K562 (cell line): Measurements from ENCODE around the gene NCMAP. TPM values are rescaled to one million over a fixed set of nuclear protein-coding genes. Genes with fewer than 3 reads are reported as not detected.

Experiments
- ATAC-seq: fragments of 200-7000 bp; cut with Tn5 transposase; 3 replicates; pipeline ENCODE4 v1.9.1; 2020; ENCODE audit warnings: moderate library complexity
- BruUV-seq: library from RNA; stranded (reverse); fragments of 400-500 nt; replicated peaks from 2 replicates; lab custom pipeline; 2021; lab: Mats Ljungman, UMichigan
- CTCF ChIA-PET: fragments of 300-600 bp; formaldehyde crosslinking; extraction: SDS; loops from one replicate; lab custom pipeline; 2021; ENCODE audit warnings: low intra/inter-chr PET ratio; lab: Yijun Ruan, JAX
- POLR2A ChIA-PET: fragments of 300-600, 350-650 bp; sonication (Branson Sonifier 250); formaldehyde crosslinking; extraction: SDS; loops from one replicate; lab custom pipeline; 2021; ENCODE audit warnings: antibody characterized with exemption, inconsistent platforms; lab: Yijun Ruan, JAX
- DNase-seq, 4 experiments: peaks; one replicate each; pipeline versions ENCODE4 v3.0.0 to v3.0.0-alpha.2; 2011 to 2018; ENCODE audit warnings: low spot score in 3 of 4, mixed read lengths in 3 of 4; ENCODE audit errors: extremely low read depth in 1 of 4
- FAIRE-seq: peaks from 2 replicates; lab custom pipeline; 2011; peaks lifted over from hg19 to GRCh38; lab: Jason Lieb, UNC
- H2AFZ ChIP-seq: 2 replicates; pipeline ENCODE4 v1.6.0; 2011; ENCODE audit warnings: low read depth, low read length, control low read depth, inconsistent platforms
- H3K27ac ChIP-seq: fragments of 200-600 bp; 3 replicates; pipeline ENCODE4 v1.8.0; 2011; ENCODE audit warnings: low read depth, mild to moderate bottlenecking, control low read depth, inconsistent platforms, low read length, moderate library complexity, mixed read lengths; ENCODE audit errors: extremely low read depth
- H3K27me3 ChIP-seq, 2 experiments: fragments of 300-600 bp in 1 of 2; 2 replicates in 1 of 2; 3 replicates in 1 of 2; pipeline versions ENCODE4 v1.6.0 to v1.8.0; 2011; ENCODE audit warnings: inconsistent platforms in 2 of 2, low read length in 2 of 2, mild to moderate bottlenecking in 1 of 2, mixed read lengths in 1 of 2, moderate library complexity in 1 of 2; ENCODE audit not compliant: control insufficient read depth in 2 of 2, insufficient read depth in 2 of 2
- H3K36me3 ChIP-seq: fragments of 300-600 bp; 3 replicates; pipeline ENCODE4 v1.8.0; 2011; ENCODE audit warnings: mild to moderate bottlenecking, low read length, inconsistent platforms; ENCODE audit not compliant: control insufficient read depth, insufficient read depth
- H3K4me1 ChIP-seq, 2 experiments: fragments of 200-600 bp in 1 of 2; replicated peaks in 1 of 2; 2 replicates in 1 of 2; 3 replicates in 1 of 2; pipeline versions ENCODE4 v1.5.1 to v1.8.0; 2011; ENCODE audit warnings: inconsistent platforms in 2 of 2, low read length in 2 of 2, mild to moderate bottlenecking in 1 of 2, mixed read lengths in 1 of 2, moderate library complexity in 1 of 2; ENCODE audit not compliant: control insufficient read depth in 2 of 2, insufficient read depth in 2 of 2
- H3K4me2 ChIP-seq: 2 replicates; pipeline ENCODE4 v1.6.1; 2011; ENCODE audit warnings: low read length, control low read depth, inconsistent platforms, mixed read lengths; ENCODE audit not compliant: insufficient read depth
- H3K4me3 ChIP-seq: fragments of 200-600 bp; sonication (generic), shearing (Covaris generic); 2 replicates; pipeline ENCODE4 v1.5.1; 2016; ENCODE audit warnings: control low read depth, inconsistent platforms
- H3K79me2 ChIP-seq: fragments of 200-600 bp; 3 replicates; pipeline ENCODE4 v1.8.0; 2011; ENCODE audit warnings: low read length, inconsistent platforms; ENCODE audit not compliant: control insufficient read depth, insufficient read depth
- H3K9ac ChIP-seq, 2 experiments: 2 replicates each; pipeline versions ENCODE4 v1.6.0 to v1.6.1; 2011; ENCODE audit warnings: low read depth in 2 of 2, low read length in 2 of 2, control low read depth in 1 of 2, inconsistent platforms in 1 of 2, mild to moderate bottlenecking in 1 of 2, mixed read lengths in 1 of 2; ENCODE audit not compliant: insufficient read depth in 1 of 2
- H3K9me1 ChIP-seq: one replicate; pipeline ENCODE4 v1.6.0; 2011; ENCODE audit warnings: inconsistent platforms, mild to moderate bottlenecking, low read length, moderate library complexity; ENCODE audit not compliant: control insufficient read depth, insufficient read depth
- H3K9me3 ChIP-seq: replicated peaks from 2 replicates; pipeline ENCODE4 v1.5.1; 2011; ENCODE audit warnings: low read depth, low read length, inconsistent platforms; ENCODE audit not compliant: control insufficient read depth, insufficient read depth
- H4K20me1 ChIP-seq: replicated peaks from 2 replicates; pipeline ENCODE4 v1.6.1; 2011; ENCODE audit warnings: low read length, inconsistent platforms, mixed read lengths; ENCODE audit not compliant: control insufficient read depth, insufficient read depth
- NCOA1 ChIP-seq: fragments of 450-650 bp; IDR thresholded peaks from 2 replicates; pipeline ENCODE4 v1.6.1; 2016; ENCODE audit warnings: low read depth
- RAD21 ChIP-seq, 2 experiments: fragments of 250-450 bp in 1 of 2; fragments of 450-650 bp in 1 of 2; sonication (Bioruptor Pico) in 1 of 2; formaldehyde crosslinking in 1 of 2; IDR thresholded peaks in 1 of 2; conservative IDR thresholded peaks in 1 of 2; 2 replicates each; pipeline versions ENCODE4 v1.4.0 to v1.8.0; 2020 to 2022; ENCODE audit warnings: mild to moderate bottlenecking in 2 of 2, moderate library complexity in 1 of 2
- SP2 ChIP-seq: IDR thresholded peaks from 2 replicates; pipeline ENCODE4 v1.6.1; 2011; ENCODE audit warnings: mild to moderate bottlenecking, low read depth, low read length, moderate library complexity; ENCODE audit not compliant: poor library complexity, severe bottlenecking; ENCODE audit errors: extremely low read depth
- WGBS: fragments of 100-300 bp; shearing (Covaris generic); methylation state at CpG from one replicate; pipeline ENCODE4 v1.1.6; 2016; ENCODE audit warnings: low coverage, mixed read lengths; ENCODE audit not compliant: insufficient coverage; ENCODE audit errors: missing lambda C conversion rate; 5-methylcytosine and 5-hydroxymethylcytosine counted together
- in situ Hi-C: fragments of 300-500 bp; cut with MboI; formaldehyde crosslinking; loops from 4 replicates; pipeline ENCODE4 v1.15.0; 2018; ENCODE audit warnings: inconsistent platforms, mixed read lengths
- intact Hi-C: fragments of 100-400 bp; cut with micrococcal nuclease; formaldehyde crosslinking; loops from 2 replicates; pipeline ENCODE4 v1.14.2; 2022
- polyA plus RNA-seq, 8 experiments: library from polyadenylated mRNA; depleted of rRNA in 4 of 8; stranded (reverse) in 5 of 8; unstranded in 3 of 8; fragments of >200 nt; fragmentation: Nextera tagmentation in 2 of 8; fragmentation: Illumina TruSeq in 1 of 8; extraction: Ambion mirVana in 2 of 8; extraction: Trizol in 1 of 8; gene quantifications; 2 replicates each; pipeline versions ENCODE4 v1.2.1 to v1.2.3, GENCODE V29; 2011 to 2014; ENCODE audit warnings: inconsistent platforms in 1 of 8, missing spikeins in 1 of 8
- total RNA-seq, 7 experiments: library from RNA; depleted of rRNA in 6 of 7; stranded (reverse); fragments of >200 nt in 6 of 7; fragmentation: Illumina TruSeq in 2 of 7; extraction: Trizol in 2 of 7; gene quantifications; 2 replicates each; pipeline versions ENCODE4 v1.2.1 to v1.2.3, GENCODE V29; 2011 to 2021; ENCODE audit warnings: low replicate concordance in 1 of 7
- TF ChIP-seq, protein P1 (sequence below), 3 experiments: IDR thresholded peaks in 2 of 3; conservative IDR thresholded peaks in 1 of 3; 2 replicates each; pipeline ENCODE4 v1.5.1; 2011 to 2012; ENCODE audit warnings: low read length in 3 of 3, mild to moderate bottlenecking in 3 of 3, control low read depth in 2 of 3, improper control_type of control experiment in 1 of 3, inconsistent platforms in 1 of 3, low read depth in 1 of 3, mixed read lengths in 1 of 3, moderate library complexity in 1 of 3; ENCODE audit not compliant: insufficient read depth in 2 of 3

The NCMAP gene
- total and polyA plus RNA-seq, 9 of the 15 experiments (the other 6 are each of a cell fraction or from before 2014, with no cell fraction given): 0.03 TPM; not detected in 8

DNA sequence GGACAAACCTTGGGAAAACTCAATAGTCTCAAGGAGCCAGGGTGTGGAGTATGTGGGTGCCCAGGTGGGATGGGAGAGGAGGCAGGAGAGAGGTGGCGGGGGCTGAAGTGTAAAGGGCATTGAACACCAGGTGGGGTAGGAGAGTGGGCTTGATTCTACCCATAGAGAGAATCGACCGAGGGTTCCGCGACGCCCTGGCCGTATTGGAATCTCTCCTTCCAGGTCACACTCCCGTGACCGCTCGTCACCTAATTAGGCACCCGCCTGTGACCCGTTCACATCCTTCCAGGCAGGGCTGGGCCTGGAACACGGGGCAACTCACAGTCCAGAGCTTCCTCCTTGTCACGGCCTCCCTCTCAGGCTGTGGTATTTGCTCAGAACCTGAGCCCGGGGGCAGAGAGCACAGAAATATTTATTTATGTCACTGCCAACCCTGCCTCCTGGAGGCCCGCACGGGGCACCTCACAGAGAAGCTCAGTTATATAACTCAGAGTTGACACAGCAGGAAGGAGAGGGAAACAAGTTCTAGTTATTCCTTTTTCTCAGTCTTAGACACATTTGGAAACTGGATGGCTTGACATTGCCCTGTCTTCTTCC lies 12.0 kb downstream of the NCMAP start:
- POLR2A ChIA-PET: interaction anchor here (0.9 kb wide), 1 partner anchor 10 kb away, joined by 3 read pairs; no protein-coding TSS in a partner anchor

More for the DNA sequence above, 12.0 kb downstream of the NCMAP start:
- intact Hi-C loops: no loop called here
- Histone ChIP-seq H3K4me1 (peaks cover 0 to 5% of the 10 kb centered on the region in 2 experiments; a peak in 1 of 5 replicates), H3K79me2 (no peaks in the 10 kb centered on the region), H3K4me3 (no peak overlapping the region), H3K9me3 (no peaks in the 10 kb centered on the region), H3K4me2 (no peak overlapping the region), H3K36me3 (no peaks in the 10 kb centered on the region), H4K20me1 (no peaks in the 10 kb centered on the region), H3K27me3 (peaks cover 33 to 50% of the 10 kb centered on the region in 2 experiments), H2AFZ (no peak overlapping the region), H3K9me1 (no peaks in the 10 kb centered on the region), H3K9ac (no peak overlapping the region), H3K27ac (no peak overlapping the region)
- BruUV-seq: no TSS peak
- 4% methylated on average over 17 of the region's 17 CpGs for WGBS
- FAIRE-seq (peak; percentile 23), ATAC-seq (peak; percentile 63), DNase-seq (no peak)
- CTCF ChIA-PET: interaction anchor here (1.2 kb wide), 1 partner anchor 263 kb away, joined by 3 read pairs; no protein-coding TSS in a partner anchor
- in situ Hi-C loops: no loop called here
- TF ChIP-seq SP2 (no peak), NCOA1 (no peak), RAD21 (CRISPR knock-in tag; conservative IDR thresholded peaks at IDR 0.05 in 1 of 2, IDR thresholded peaks at IDR 0.05 in 1 of 2) (0 out of 4 replicates have a peak, but pooled peaks of 1 of the 2 experiments have one; percentile 5)
- TF ChIP-seq, protein P1, sequence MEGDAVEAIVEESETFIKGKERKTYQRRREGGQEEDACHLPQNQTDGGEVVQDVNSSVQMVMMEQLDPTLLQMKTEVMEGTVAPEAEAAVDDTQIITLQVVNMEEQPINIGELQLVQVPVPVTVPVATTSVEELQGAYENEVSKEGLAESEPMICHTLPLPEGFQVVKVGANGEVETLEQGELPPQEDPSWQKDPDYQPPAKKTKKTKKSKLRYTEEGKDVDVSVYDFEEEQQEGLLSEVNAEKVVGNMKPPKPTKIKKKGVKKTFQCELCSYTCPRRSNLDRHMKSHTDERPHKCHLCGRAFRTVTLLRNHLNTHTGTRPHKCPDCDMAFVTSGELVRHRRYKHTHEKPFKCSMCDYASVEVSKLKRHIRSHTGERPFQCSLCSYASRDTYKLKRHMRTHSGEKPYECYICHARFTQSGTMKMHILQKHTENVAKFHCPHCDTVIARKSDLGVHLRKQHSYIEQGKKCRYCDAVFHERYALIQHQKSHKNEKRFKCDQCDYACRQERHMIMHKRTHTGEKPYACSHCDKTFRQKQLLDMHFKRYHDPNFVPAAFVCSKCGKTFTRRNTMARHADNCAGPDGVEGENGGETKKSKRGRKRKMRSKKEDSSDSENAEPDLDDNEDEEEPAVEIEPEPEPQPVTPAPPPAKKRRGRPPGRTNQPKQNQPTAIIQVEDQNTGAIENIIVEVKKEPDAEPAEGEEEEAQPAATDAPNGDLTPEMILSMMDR (IDR thresholded peaks at IDR 0.05 in 2 of 3, conservative IDR thresholded peaks at IDR 0.05 in 1 of 3; ENCODE audit: insufficient read depth in 2 of 3, low read depth in 1 of 3, low read length in 3 of 3): peak; percentile 7 to 33 (median 15); a peak in 2 of 6 replicates
